ENCODE measurements around the gene BTRC. TPM values are rescaled to one million over a fixed set of nuclear protein-coding genes. Genes with fewer than 3 reads are reported as not detected.

Gene BTRC
- polyA plus RNA-seq, 3 donors = 2.8 to 4.3 (median 3.1) TPM

DNA sequence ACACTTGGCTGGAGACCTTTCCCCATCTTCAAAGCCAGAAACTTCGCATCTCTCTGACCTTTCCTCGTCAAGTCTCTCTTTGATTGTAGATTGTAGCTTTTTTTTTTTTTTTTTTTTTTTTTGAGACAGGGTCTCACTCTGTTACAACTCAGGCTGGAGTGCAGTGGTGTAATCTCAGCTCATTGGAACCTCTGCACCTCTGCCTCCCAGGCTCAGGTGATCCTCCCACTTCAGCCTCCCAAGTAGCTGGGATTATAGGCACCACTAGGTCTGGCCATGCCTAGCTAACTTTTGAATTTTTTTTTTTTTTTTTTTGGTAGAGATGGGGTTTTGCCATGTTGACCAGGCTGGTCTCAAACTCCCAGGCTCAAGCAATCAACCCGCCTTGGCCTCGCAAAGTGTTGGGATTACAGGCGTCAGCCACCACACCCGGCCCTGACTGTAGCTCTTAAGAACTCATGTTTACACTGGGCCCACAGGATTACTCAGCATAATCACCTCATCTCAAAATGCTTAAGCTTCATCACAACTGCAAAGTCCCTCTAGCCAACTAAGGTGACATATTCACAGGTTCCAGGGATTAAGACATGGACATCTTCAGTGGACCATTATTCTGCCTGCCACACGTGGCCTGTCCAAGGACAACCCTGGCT, 222.4 kb downstream of the BTRC start:
- no peaks in the 10 kb centered on the region for H4K20me1 ChIP-seq (ENCODE audit: insufficient read depth, low read length)
- H3K4me1 ChIP-seq (ENCODE audit: control insufficient read depth in 1 of 2, insufficient read depth in 2 of 2, low read length in 2 of 2) = peaks cover 0 to under 1% of the 10 kb centered on the region in 2 donors
- no peak overlapping the region for H3K27ac ChIP-seq (ENCODE audit: low read depth in 1 of 2, low read length in 2 of 2)
- Mint-ChIP-seq H3K4me1 (no peaks in the 10 kb centered on the region), H3K27me3 (ENCODE audit: low read depth in 3 of 3) (peaks cover 2 to 3% (median 3%) of the 10 kb centered on the region in 3 donors), H3K9me3 (peaks cover 0 to 7% (median 3%) of the 10 kb centered on the region in 7 donors), H3K36me3 (peaks cover 33 to 50% of the 10 kb centered on the region in 2 donors), H3K27ac (no peak overlapping the region), H3K4me3 (no peak overlapping the region)
- H3K4me3 ChIP-seq (replicated peaks in 1 of 3; ENCODE audit: low read depth in 2 of 3, low read length in 3 of 3) = no peak overlapping the region
- TF ChIP-seq, protein P1, sequence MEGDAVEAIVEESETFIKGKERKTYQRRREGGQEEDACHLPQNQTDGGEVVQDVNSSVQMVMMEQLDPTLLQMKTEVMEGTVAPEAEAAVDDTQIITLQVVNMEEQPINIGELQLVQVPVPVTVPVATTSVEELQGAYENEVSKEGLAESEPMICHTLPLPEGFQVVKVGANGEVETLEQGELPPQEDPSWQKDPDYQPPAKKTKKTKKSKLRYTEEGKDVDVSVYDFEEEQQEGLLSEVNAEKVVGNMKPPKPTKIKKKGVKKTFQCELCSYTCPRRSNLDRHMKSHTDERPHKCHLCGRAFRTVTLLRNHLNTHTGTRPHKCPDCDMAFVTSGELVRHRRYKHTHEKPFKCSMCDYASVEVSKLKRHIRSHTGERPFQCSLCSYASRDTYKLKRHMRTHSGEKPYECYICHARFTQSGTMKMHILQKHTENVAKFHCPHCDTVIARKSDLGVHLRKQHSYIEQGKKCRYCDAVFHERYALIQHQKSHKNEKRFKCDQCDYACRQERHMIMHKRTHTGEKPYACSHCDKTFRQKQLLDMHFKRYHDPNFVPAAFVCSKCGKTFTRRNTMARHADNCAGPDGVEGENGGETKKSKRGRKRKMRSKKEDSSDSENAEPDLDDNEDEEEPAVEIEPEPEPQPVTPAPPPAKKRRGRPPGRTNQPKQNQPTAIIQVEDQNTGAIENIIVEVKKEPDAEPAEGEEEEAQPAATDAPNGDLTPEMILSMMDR (IDR thresholded peaks at IDR 0.05) = no peak
- peaks cover 41 to 49% of the 10 kb centered on the region in 2 donors for H3K36me3 ChIP-seq (replicated peaks in 1 of 2; ENCODE audit: control insufficient read depth in 1 of 2, insufficient read depth in 2 of 2, low read length in 2 of 2)
- no peak for DNase-seq
- H3K9ac ChIP-seq (ENCODE audit: insufficient read depth, low read length, poor library complexity, severe bottlenecking) = no peak overlapping the region
- peaks cover 0 to 8% of the 10 kb centered on the region in 2 donors for H3K9me3 ChIP-seq (replicated peaks in 1 of 2; ENCODE audit: control insufficient read depth in 1 of 2, insufficient read depth in 1 of 2, low read length in 2 of 2)
- H3K4me2 ChIP-seq (replicated peaks; ENCODE audit: extremely low read depth, low read length, poor library complexity, severe bottlenecking) = no peak overlapping the region
- H3K27me3 ChIP-seq (ENCODE audit: control insufficient read depth in 2 of 2, insufficient read depth in 2 of 2, low read length in 2 of 2) = no peaks in the 10 kb centered on the region
- H2AFZ ChIP-seq (ENCODE audit: insufficient read depth, low read depth, low read length, poor library complexity, severe bottlenecking) = no peak overlapping the region
- 83% methylated on average over 4 of the region's 7 CpGs for WGBS (ENCODE audit: insufficient coverage)
- intact Hi-C loops (cut with micrococcal nuclease) = no loop called here
- no peaks in the 10 kb centered on the region for H3K79me2 ChIP-seq (ENCODE audit: insufficient read depth, low read length)

DNA sequence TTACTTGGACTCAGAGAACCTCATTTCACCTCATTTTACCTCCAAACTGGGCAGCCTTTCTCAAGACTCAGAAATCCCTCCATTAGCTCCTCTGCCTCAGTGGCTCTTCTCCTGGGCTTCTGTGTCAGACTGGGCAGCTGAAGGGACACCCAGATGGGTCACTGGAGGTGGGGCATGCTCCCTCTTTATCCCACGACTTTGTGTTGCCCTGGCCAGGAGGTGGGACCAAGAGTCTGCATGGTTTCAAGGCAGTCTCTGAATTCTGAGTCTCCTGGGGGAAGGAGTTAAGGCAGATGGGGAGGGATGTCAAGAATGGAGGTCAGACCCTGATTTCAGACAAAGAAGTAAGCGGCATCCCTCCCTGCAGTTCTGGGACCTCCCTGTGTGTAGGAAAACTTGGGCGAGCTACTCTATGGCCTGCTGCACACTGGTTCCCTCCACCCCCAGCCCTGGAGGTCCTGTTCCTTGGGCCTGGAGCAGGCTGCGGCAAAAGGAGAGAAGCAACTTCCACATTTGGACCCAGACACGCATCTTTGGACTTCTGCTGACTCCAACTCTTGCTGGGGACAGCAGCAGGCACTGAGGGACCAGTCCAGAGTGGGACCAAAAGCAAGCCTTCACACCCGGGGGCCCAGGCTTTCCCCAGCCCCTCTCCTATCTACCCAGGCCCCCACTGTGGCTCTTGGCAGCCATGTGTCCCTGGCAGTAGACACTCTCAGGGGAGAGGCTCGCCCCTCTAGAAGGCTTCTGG, 223.3 kb downstream of the BTRC start:
- Histone ChIP-seq H3K4me1 (ENCODE audit: control insufficient read depth in 1 of 2, insufficient read depth in 2 of 2, low read length in 2 of 2) (no peaks in the 10 kb centered on the region), H3K27me3 (ENCODE audit: control insufficient read depth in 2 of 2, insufficient read depth in 2 of 2, low read length in 2 of 2) (no peaks in the 10 kb centered on the region), H2AFZ (ENCODE audit: insufficient read depth, low read depth, low read length, poor library complexity, severe bottlenecking) (no peak overlapping the region), H3K4me3 (replicated peaks in 1 of 3; ENCODE audit: low read depth in 2 of 3, low read length in 3 of 3) (no peak overlapping the region), H3K9me3 (replicated peaks in 1 of 2; ENCODE audit: control insufficient read depth in 1 of 2, insufficient read depth in 1 of 2, low read length in 2 of 2) (peaks cover 0 to 8% of the 10 kb centered on the region in 2 donors), H4K20me1 (ENCODE audit: insufficient read depth, low read length) (no peaks in the 10 kb centered on the region), H3K36me3 (replicated peaks in 1 of 2; ENCODE audit: control insufficient read depth in 1 of 2, insufficient read depth in 2 of 2, low read length in 2 of 2) (peaks cover 47 to 58% of the 10 kb centered on the region in 2 donors), H3K9ac (ENCODE audit: insufficient read depth, low read length, poor library complexity, severe bottlenecking) (no peak overlapping the region), H3K27ac (ENCODE audit: low read depth in 1 of 2, low read length in 2 of 2) (no peak overlapping the region), H3K79me2 (ENCODE audit: insufficient read depth, low read length) (no peaks in the 10 kb centered on the region), H3K4me2 (replicated peaks; ENCODE audit: extremely low read depth, low read length, poor library complexity, severe bottlenecking) (no peak overlapping the region)
- peak overlapping the region in 2 of 7 donors; percentile 30 to 61 for H3K27ac Mint-ChIP-seq
- H3K36me3 Mint-ChIP-seq = peaks cover 42 to 59% of the 10 kb centered on the region in 2 donors
- 95% methylated on average over 5 of the region's 7 CpGs for WGBS (ENCODE audit: insufficient coverage)
- no peak for DNase-seq
- H3K9me3 Mint-ChIP-seq = peaks cover 0 to 7% (median 3%) of the 10 kb centered on the region in 7 donors
- no peaks in the 10 kb centered on the region for H3K4me1 Mint-ChIP-seq
- TF ChIP-seq, protein P1 (IDR thresholded peaks at IDR 0.05) = no peak
- intact Hi-C loops (cut with micrococcal nuclease) = no loop called here
- H3K4me3 Mint-ChIP-seq = no peak overlapping the region
- H3K27me3 Mint-ChIP-seq (ENCODE audit: low read depth in 3 of 3) = peaks cover 2 to 3% (median 3%) of the 10 kb centered on the region in 3 donors
